HG02981 (cell line): ENCODE measurements around the gene VSX1.

ENCODE experiments used
- ATAC-seq: cut with Tn5 transposase; IDR thresholded peaks from one replicate; pipeline ENCODE4 v1.9.1; 2021; ENCODE audit warnings: mild to moderate bottlenecking, moderate library complexity; ENCODE audit not compliant: unreplicated experiment

The VSX1 gene

DNA sequence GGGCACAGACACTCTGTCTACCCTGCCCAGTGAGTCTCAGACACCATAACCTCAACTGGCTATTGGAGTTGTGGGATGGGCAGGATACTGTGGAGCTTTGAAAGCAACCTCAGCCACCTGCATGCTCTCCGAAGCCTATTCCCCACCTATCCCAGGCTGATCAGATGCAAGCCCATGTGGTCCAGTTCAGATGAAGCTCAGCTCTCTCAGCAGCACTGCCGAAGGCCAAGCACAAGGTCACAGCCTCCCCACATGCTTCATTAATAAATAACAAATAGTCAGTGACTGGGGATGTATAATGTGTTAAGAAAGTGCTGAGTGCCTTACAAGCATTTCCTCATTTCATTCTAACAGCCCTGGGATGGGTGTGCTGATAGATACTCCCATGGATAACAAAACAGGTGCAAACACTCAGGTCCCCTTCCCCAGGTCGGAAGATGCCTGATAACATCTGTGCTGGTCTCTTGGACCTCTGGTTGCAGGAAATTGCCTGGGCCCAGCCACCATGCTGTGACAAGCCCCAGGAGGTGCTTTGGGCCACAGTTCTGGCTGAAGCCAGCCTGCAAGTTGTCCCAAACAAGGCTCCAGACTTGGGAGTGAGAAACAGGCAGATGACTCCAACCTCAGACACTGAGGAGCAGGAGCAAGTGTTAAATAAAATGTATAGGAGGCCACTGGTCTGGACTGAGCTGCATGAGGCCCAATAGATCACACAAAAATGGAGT, 27.7 kb downstream of the VSX1 start:
- peak; percentile 22 for ATAC-seq

DNA sequence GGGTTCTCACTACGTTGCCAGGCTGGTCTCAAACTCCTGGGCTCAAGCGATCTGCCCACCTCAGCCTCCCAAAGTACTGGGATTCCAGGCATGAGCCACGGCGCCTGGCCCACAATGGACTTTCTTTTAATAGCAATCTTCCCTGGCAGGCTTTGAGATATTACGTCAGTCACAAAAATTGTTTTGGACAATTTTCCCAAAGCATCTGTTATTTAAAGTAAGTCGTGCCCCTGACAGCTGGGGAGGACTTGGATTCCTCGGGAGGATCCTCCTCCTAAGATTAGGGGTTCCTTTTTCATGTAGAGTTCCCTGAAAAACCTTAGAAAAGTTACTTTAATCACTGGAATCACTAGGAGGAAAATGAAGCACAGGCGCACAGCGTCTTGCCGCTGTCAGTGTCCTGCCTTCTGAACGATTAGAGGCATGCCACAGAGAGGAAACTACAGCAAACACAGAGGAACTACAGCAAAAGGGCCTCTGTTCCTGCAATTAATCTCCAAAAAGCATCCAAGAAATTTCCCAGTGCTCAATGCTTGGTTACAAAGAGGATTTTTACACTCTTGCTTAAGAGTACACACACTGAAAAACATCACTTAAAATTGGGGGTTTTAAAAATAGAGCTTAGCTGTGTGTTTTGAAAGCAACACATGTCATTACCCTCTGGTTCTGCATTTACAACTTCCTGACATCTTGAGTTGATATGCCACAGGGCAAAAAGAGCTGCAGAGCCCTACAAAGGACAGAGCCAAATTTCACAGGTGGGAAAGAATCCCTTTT, 28.5 kb downstream of the VSX1 start:
- ATAC-seq = no peak

DNA sequence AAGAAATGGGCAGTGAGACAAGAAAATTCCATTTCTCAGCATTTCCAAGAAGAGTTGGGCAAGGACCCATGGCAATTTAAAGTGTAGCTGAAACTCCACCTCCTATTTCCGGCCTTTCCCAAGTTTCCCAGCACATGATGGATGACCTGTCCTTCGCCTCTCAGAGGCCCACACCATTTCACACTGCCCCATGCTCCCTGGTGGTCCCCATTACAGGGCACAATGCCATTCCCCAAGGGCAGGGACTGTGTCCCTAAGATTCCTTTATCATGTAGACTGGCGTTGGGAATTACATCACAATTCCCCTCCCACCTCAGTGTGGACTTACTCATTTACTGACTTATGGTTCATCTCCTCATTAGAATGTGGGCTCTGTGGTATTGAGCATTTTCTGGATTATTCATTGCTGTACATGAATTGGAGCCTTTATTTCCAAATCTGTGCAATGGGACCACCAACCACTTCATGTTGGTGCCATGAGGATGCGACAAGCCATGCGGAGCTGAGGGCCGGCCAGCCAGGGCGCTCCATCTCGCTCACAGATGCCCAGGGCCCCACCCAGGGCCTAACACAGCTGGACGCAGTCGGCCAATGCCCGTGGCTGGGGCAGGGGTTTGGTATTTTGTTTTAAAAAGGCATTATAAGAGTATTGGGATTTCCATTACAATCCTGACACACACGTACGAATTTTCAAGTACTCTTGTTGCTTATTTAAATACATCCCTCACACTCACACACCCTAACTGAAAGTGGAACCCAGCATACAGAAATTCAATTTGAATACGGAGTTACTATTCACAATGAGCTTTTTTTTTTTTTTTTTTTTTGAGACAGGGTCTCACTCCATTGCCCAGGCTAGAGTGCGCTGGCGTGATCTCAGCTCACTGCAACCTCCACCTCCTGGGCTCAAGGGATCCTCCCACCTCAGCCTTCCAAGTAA, 29.4 kb downstream of the VSX1 start:
- no peak for ATAC-seq

DNA sequence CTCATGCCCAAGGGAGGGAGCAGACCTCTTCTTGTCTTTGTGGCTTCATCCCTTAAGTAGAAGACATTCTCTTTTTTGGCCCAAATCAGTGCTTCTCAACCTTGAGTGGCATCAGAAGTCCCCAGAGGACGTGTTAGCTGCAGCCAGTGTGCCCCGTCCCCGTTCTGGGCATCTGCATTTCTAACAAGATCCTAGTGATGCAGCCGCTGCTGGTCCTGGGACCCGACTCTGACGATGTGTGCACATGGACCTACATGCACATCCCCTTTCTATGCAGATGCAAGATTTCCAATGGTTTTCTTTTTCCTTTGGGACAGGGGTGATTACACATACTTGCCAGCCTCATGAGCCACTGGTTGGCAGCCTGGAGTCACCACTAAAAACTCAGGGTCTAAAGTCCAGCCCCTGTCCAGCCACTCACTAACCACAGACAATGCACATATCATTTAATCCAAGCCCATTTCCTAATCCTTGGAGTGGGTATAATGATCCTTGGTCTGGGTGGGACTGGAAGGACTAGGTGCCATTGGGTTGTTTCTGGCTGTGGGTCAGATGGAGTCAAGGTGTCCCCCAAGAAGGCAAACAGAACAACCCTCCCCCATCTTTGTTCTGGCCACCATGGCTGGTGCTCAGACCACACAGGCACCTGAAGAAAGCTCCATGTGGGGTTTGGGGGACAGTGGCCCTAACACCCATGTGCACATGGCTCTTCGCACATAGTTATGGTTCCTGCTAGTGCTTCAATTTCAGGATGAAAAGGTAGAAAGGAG, 30.4 kb downstream of the VSX1 start:
- no peak for ATAC-seq

DNA sequence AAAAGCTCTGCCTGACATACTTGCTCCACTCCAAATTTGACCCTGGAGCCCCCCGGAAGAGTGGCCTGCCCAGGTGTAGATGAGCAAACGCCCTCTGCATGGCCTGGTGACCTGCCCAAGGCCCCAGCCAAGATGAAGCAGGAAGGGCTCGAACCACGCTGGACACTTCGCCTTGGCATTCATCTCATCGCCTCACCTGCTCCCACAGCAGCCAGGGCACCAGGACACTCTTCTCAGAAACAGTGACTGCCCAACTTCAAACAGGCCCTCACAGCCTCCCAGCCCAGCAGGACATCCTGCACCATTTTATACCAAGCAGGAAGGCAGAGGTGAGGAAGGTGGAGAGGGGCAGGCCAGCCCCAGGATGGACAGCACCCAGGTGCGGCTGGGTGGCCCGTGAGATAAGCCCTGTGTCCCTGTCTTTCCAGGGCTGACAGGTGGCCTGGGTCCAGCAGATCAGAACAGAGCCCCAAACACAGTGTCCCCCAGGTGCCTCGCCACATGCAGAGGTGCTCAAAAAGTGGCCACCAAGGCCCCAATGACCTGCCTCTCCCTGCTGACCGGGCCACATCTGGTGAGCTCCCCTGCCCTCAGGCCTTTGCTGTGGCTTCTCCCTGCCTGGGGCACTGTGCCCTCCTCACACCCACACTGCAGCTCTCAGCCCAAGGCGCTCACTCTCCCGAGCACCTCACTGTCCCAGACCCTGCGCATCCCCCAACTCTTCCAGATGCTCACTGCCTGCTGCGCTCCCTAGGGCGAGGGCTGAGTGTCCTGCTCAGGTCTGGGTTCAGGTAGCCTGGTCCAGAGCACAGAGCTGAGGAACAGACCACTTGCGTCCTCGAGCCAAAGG, 31.2 kb downstream of the VSX1 start:
- ATAC-seq = no peak

DNA sequence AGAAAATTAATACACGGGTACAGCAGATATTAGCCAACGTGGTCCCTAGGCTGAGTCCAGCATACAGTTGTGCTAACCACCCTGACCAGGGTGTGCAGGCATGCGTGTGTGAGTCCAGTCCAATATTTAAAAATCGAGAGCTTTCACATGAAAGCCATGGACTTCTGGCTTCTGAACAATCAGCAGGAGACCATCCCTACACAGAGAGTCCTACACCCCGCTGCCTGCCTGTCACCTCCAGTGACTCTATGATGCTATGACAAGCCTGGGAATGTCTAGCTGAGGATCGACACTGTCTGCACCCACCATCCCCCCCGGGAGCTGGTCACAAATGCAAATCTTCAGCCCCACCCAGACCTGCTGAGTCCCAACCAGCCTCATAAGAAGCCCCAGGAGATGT, 31.9 kb downstream of the VSX1 start:
- ATAC-seq = no peak

DNA sequence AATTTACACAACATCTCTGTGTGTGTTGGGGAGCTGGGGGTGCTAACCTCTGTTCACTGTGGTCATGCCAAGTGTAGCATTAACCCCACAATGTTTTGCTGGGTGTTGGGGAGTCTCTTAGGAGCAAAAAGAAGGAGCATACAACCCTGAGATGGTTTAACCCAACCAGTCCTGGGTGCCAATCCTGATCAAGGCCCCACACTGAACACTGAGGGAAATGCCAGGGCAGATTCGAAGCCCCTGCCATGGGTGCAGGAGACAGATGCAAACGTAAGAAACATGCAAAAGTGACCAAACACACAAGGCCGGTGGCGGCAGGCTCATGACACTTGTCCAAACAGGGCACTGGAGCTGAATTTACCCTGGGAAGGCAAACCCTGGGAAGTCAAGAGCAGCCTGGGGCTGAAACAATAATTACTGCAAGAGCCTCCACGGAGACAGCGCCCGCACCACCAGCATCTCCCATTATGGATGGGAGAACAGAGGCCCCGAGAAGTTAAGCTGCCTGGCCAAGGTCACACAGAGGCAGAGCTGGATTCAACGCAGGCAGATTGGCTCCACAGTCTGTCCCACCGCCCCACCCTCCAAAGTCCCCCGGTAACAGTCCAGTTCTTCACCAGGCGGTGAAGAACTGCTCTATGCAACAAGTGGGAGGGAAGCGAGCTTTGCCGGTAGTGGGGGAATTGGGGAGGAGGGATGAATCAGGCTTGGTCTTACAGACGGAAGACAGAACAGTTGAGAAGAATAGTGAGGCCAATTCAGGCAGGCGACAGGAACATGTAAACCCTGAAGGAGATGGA, 32.5 kb downstream of the VSX1 start:
- no peak for ATAC-seq

DNA sequence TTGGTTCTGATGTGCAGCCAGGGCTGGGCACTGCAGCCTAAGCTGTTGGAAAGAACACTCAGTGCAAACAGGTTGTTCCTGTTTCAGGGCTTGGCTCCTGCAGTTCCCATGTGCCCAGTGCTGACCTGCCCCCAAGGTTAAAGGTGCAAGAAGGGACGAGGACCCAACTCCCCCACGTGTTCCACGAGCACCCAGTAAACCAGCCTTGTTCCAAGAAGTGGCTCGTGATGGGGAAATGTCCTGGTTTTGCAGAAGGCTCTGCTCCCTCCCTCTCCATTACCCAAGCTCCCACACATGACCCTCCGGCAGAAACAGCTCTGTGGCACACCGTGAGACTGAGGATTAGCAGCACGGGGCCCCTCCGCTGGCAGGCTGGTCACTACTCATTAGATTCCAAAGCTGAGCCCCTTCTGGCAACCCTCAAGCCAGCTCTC, 33.4 kb downstream of the VSX1 start:
- no peak for ATAC-seq

DNA sequence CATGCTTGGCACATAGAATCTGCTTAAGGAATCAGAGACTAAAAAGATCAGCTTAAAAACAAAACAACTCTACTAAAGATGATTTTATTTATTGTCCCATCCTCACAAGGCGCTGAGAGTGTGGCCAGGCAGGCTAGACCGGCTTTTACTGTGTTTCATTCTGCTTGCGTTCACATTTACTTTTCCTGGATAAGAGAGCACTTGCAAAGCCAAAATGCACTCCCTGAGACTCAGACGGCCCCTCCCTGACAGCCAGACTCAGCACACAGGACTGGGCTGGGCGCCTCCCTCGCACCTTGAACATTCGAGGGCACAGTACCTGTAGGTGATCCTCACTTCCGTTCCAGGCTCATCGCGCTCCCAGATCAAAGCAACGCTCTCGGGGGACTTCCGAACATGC, 34.2 kb downstream of the VSX1 start:
- ATAC-seq = no peak

DNA sequence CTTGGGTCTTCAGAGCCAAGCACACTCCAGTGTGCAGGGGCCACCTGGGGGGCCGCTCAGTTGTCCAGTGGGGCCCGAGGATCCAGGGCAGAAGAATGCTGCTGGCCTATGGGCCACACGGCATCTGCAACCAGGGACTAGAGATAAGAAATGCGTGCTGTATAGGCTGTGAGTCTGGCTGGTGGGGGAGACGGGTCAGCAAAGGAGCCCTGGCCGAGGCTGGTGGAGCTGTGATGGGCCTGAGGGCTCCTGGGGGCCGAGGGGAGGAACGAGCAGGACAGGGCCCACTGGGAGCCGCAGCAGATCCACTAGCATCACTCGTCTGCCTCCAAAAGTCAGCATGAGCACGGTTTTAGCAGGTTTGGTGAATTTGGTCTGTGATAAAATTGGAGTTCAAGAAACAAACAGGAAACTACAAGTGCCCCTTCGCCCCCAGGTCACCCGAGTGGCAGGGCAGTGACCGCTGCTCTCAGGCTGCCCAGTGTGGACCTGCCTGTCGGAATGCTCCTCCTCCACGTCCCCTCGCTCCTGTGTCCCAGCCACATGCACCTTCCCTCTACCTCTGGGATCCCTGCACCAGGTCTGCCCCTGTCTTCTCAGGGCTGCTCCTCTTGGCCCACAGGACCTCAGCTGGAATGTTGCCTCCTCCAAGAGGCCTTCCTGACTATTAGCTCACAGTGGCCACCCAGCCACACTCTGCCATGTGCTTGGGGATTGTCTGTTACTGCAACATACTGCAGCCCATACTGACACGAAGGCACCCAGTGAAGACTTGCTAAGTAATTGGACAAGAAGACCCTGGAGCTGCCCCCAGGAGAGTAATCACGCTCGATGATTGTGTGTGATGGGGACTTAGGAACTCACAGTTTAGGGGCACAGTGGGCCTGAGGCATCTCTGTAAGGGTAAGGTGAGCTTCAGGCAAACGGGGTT, 34.9 kb downstream of the VSX1 start:
- no peak for ATAC-seq

DNA sequence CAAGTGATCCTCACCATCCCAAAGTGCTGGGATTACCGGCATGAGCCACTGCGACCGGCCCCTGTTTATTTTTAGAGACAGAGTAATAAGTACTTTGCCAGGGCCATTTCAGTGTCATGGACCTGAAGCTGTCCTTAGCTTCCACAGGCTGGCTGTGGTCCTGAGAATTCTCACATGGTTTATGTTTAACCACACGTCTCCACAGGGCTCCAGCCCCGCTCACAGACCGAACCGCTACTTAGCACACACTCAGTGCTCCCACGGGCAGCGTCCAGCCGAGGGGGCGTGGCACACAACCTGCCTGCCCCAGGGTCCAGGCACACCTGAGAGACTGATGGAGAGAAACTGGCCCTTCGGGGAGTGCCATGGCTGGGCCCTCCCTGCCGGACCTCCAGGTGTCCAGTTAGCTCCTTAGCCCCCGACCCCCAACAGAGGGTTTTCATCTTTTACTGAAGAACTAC, 35.7 kb downstream of the VSX1 start:
- no peak for ATAC-seq

DNA sequence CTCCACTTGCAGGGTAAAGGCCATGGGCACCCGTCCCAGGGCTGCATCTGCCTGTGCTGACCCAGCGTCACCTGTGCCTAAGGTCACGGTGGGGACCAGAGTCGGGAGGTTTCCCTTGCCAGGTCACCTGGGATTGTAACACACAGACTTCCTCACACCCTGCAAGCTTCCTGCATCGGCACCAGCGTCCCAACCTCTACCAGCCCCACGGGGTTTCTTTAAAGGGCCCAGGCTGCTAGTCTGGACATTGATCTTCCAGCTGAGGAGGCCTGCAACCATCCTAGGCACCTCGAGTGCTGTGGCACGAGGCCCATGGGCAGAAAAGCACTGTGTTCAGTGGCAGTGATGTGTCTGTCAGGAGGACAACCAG, 36.6 kb downstream of the VSX1 start:
- ATAC-seq = no peak

DNA sequence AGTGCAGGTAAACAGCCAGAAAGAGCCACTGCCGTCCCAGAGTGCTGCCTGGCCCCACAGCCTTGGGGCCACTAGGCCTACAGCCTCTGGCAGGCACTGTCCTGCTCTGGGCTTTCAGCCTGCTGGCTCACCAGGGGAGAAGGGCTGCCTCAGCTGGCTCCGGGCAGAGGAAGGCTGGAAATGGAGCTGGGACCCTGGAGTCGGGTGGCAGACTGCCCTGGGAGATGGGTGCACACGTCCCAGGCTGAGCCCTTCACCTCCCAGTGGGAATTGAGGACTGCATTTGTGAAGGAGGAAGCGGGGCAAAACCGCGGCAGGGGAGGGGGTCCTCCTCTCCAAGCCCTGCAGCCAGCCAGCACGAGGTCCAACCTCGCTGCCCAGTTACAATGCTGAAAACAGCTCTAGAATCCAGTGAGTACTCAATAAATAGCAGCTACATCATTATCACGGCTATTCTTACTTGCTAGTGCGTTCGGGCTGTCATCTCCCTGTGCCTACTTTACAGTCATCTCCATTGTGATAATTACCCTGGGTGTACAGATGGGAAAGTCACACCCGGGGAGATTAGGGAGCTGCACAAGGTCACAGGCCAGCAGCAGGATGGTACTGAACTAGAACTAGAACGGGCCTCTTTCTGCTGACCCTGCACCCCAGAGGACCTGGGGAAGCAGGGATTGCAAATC, 37.1 kb downstream of the VSX1 start:
- ATAC-seq = no peak

DNA sequence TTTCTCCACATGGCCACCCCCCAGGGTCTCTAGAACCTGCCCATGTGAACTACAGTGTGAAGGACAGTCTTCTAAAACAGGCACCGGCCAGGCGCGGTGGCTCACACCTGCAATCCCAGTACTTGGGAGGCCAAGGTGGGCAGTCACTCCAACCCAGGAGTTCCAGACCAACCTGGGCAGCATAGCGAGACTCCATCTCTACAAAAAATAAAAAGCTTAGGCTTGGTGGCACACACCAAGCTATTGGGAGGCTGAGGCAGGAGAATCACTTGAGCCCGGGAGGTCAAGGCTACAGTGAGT, 37.7 kb downstream of the VSX1 start:
- ATAC-seq = no peak

DNA sequence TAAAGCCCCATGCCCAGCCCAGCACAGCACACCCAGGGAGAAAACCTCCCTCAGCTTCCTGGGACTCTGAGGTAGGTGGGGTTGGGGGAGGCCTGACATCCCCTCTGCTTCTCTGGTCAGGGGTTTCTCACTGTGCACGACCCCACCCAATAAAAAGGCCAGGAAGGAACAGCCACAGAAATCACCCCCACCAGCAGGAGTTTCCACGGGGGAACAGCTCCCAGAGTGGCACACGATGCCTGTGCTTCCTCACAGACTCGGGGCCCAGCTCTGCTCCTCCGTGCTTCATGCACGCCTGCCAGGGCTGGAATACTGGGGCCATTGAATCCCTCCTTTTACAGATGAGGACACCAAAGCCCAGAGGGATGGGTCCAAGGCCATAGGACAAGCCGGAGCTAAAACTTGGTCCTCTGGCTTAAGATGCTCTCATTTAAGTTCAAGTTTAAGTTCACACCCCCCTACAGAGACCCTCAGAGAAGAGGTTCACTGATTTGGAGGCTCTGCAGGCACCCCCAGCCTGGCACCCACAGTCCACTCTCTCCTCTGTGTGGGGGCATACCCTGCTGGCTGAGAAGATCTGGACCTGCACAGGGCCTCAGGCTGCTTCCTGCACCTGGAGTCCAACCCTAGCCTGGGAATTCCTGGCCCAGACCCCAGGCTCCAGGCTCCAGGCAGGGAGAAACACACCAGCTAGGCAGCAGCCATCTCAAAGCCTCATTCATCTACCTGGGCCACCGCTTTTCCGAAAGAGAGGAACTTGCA, 38.3 kb downstream of the VSX1 start:
- ATAC-seq = no peak
